Glutamatergic neuron (in vitro differentiated cells): Measurements from ENCODE around the gene DUSP22. TPM values are rescaled to one million over a fixed set of nuclear protein-coding genes. Genes with fewer than 3 reads are reported as not detected.

ENCODE experiments used
- DNase-seq: peaks from one replicate; pipeline ENCODE4 v3.0.0; 2022
- H3K27ac Mint-ChIP-seq: one replicate; pipeline ENCODE4 v1.8.0; 2020; ENCODE audit warnings: mild to moderate bottlenecking, mixed read lengths, inconsistent platforms; ENCODE audit not compliant: unreplicated experiment
- H3K27me3 Mint-ChIP-seq: one replicate; pipeline ENCODE4 v1.8.0; 2020; ENCODE audit warnings: mild to moderate bottlenecking, moderate library complexity, mixed read lengths, inconsistent platforms; ENCODE audit not compliant: unreplicated experiment
- H3K36me3 Mint-ChIP-seq: one replicate; pipeline ENCODE4 v1.8.0; 2020; ENCODE audit warnings: mild to moderate bottlenecking, mixed read lengths, inconsistent platforms; ENCODE audit not compliant: unreplicated experiment
- H3K4me1 Mint-ChIP-seq: one replicate; pipeline ENCODE4 v1.8.0; 2020; ENCODE audit warnings: mild to moderate bottlenecking, low read depth, mixed read lengths, inconsistent platforms; ENCODE audit not compliant: unreplicated experiment
- H3K4me3 Mint-ChIP-seq: one replicate; pipeline ENCODE4 v1.8.0; 2020; ENCODE audit warnings: mild to moderate bottlenecking, mixed read lengths, inconsistent platforms; ENCODE audit not compliant: unreplicated experiment
- H3K9me3 Mint-ChIP-seq: one replicate; pipeline ENCODE4 v1.8.0; 2020; ENCODE audit warnings: mild to moderate bottlenecking, moderate library complexity, mixed read lengths, inconsistent platforms; ENCODE audit not compliant: unreplicated experiment
- total RNA-seq: library from RNA; stranded (reverse); fragmentation: NEBNext Ultra II Directional; extraction: Animal tissue kit (Norgen Biotek cat#: 25700); gene quantifications from one replicate; pipeline ENCODE4 v1.2.1, GENCODE V29; 2021; ENCODE audit not compliant: unreplicated experiment
- TF ChIP-seq, protein P1 (sequence below): fragments of 200-600 bp; sonication (generic); IDR thresholded peaks from one replicate; pipeline ENCODE4 v1.5.0; 2021; ENCODE audit not compliant: partially characterized antibody, unreplicated experiment

DUSP22 gene
- total RNA-seq, 1 donor from 2014 or later: 40.4 TPM

DNA sequence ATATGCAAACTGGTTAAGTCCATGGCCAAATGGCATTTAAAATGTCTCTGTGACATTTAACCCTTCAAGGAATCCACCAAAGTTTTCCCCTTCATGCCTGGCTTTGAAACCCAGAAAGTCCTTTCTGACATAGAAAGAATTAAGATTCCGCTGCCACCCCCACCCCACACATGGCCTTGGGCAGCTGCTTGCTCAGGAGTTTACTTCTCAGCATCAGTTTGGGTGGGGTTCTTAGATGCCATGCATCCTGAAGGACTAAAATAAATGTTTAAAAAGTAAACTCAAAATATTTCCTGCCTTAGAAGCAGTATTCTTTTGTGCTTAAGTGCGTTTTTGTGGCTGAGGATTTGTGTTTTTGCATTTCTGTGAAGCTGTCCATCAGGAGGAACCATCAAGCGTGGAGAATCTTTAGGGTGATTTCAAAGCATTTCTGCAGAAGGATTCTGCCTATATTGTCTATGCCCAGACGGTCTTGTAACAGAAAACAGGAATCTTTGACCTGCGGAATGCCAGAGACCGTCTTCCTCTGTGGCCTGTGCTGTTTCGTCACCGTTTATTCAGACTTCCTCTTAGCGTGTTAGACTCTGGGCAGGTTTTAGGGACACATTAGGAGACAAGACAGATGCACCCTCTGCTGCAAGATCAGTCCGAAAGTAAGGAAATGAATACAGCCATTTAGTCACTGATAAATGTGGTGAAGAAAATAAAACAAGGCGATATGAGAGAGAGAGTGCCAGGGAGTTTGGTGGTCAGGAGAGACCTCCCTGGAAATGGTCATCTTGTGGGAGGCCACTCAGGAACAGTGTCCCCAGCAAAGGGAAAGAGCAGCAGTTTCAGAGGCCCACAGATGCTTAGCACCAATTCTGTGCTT lies 6.2 kb downstream of the DUSP22 start:
- Mint-ChIP-seq H3K4me3 (peak overlapping the region; percentile 3), H3K27me3 (peaks cover 2% of the 10 kb centered on the region), H3K4me1 (peaks cover 18% of the 10 kb centered on the region), H3K27ac (peak overlapping the region; percentile 48), H3K9me3 (peaks cover 7% of the 10 kb centered on the region), H3K36me3 (peaks cover 1% of the 10 kb centered on the region)
- DNase-seq: no peak
- TF ChIP-seq, protein P1, sequence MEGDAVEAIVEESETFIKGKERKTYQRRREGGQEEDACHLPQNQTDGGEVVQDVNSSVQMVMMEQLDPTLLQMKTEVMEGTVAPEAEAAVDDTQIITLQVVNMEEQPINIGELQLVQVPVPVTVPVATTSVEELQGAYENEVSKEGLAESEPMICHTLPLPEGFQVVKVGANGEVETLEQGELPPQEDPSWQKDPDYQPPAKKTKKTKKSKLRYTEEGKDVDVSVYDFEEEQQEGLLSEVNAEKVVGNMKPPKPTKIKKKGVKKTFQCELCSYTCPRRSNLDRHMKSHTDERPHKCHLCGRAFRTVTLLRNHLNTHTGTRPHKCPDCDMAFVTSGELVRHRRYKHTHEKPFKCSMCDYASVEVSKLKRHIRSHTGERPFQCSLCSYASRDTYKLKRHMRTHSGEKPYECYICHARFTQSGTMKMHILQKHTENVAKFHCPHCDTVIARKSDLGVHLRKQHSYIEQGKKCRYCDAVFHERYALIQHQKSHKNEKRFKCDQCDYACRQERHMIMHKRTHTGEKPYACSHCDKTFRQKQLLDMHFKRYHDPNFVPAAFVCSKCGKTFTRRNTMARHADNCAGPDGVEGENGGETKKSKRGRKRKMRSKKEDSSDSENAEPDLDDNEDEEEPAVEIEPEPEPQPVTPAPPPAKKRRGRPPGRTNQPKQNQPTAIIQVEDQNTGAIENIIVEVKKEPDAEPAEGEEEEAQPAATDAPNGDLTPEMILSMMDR: no peak

DNA sequence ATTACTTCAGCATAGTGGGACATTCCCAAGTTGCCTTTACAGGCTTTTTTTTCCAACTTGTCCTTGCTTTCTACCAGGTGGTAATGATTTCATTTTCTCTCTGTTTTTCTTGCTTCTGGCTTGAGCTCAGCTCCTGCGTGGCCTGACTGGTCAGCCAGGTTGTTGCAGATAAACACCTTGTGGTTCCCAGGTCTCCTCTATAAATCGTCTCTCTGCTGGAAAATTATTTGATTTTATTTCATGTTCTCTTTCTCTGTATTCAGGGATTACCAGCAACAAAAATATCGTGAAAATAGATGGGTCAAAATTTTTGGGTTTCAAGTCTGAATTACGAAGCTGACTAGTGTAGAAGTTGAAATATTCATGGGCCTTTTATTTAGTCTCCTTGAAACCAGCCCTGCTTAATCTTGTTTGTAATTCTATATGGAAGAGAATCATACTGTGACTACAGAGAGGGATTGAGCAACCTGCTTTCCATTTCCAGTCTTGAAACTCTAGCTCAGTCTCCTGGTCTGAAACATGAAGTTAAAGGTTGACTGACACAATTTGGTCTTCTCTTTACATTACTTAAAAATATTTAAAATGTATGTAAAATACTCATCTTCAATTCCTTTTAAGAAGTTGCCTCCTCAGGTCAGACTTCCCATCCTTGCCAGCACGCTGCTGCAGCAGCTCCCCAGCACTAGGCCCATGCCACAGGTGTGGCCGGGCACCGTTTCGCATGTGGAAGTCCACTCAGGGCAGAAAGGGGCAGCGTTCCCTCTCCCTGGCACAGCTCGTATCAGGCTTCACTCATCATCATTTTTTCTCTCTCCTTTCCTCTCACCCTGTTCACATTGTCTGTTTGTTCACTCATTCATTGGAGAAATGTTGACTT lies 7.1 kb downstream of the DUSP22 start:
- H3K27me3 Mint-ChIP-seq: no peaks in the 10 kb centered on the region
- H3K4me1 Mint-ChIP-seq: peaks cover 16% of the 10 kb centered on the region
- H3K36me3 Mint-ChIP-seq: peaks cover under 1% of the 10 kb centered on the region
- H3K9me3 Mint-ChIP-seq: peaks cover 5% of the 10 kb centered on the region
- no peak for DNase-seq
- TF ChIP-seq, protein P1: no peak
- no peak overlapping the region for H3K4me3 Mint-ChIP-seq
- no peak overlapping the region for H3K27ac Mint-ChIP-seq

DNA sequence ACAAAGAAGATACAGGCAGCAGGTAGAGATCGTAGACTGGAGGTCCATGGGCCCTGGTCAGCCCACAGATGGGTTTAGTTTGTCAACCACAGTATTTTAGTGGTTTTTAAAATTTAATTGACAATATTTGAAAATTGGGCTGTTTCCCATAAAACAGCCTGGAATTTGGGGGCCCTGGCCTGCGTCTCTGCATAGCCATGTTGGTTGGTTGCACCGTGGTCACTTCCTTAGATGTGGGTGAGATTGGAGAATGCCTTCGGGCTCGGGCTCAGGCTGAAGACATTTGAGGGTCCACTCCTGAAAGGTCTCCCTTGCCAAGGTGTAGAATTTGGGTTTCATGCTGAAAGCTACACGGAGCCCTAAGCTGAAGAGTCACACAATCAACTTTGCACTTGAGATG lies 7.7 kb downstream of the DUSP22 start:
- Mint-ChIP-seq H3K27ac (no peak overlapping the region), H3K36me3 (peaks cover 7% of the 10 kb centered on the region), H3K4me3 (no peak overlapping the region), H3K4me1 (peaks cover 16% of the 10 kb centered on the region), H3K27me3 (no peaks in the 10 kb centered on the region), H3K9me3 (peaks cover 7% of the 10 kb centered on the region)
- TF ChIP-seq, protein P1: no peak
- DNase-seq: no peak

DNA sequence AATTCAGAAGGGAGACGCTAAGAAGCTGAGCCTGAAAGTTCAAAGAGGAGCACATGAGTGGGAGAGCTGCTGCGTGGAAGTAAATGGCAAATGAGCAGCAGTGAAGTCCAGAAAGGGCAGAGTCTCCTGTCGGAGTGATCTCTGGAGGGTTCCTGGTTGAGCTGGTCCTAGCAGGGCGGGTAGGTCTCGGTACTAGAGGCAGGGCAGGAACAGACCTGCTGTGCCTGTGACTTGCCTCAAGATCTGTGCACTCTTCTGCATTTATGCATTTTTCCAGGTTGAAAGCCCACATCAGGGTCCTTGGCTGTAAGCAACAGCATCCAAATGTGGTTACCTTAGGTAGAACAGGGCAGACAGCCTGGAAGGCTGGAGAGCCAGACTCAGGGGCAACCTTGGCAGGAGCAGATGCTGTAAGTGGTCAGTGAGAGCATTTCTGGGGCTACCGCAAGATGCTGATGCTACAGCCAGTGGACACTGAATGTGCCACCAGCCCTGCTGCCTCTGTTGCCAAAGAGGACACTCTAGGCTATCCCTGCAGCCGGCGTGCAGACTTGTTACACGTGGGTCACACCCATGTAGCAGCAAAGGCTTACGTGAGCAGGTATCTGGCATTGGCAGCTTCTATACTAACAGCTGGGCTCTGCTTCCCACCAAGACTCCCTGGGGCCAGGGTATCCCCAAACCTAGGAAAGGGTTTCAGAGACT lies 8.4 kb downstream of the DUSP22 start:
- no peak overlapping the region for H3K27ac Mint-ChIP-seq
- H3K4me3 Mint-ChIP-seq: no peak overlapping the region
- H3K36me3 Mint-ChIP-seq: peaks cover 7% of the 10 kb centered on the region
- H3K4me1 Mint-ChIP-seq: peaks cover 16% of the 10 kb centered on the region
- TF ChIP-seq, protein P1: no peak
- H3K9me3 Mint-ChIP-seq: peaks cover 7% of the 10 kb centered on the region
- no peaks in the 10 kb centered on the region for H3K27me3 Mint-ChIP-seq
- DNase-seq: no peak
